ENCODE data around the gene CD80.

CD80 gene

GRCh38 chr3:119527714-119528113 is 31.7 kb downstream of the CD80 start:
- no peak for TF ChIP-seq CTCF (IDR thresholded peaks at IDR 0.05; ENCODE audit: extremely low read depth, insufficient read depth, missing control alignments)
- in situ Hi-C loops (cut with MboI; ENCODE audit: low pct_unique_long_range_greater_than_20kb, low sequenced_read_pairs, unreplicated experiment): no loop called here
- no peak for DNase-seq (ENCODE audit: low spot score)

GRCh38 chr3:119524931-119525662 is 34.3 kb downstream of the CD80 start:
- DNase-seq (ENCODE audit: low spot score): no peak
- in situ Hi-C loops (cut with MboI; ENCODE audit: low pct_unique_long_range_greater_than_20kb, low sequenced_read_pairs, unreplicated experiment): no loop called here
- TF ChIP-seq CTCF (IDR thresholded peaks at IDR 0.05; ENCODE audit: extremely low read depth, insufficient read depth, missing control alignments): peak; percentile 54

GRCh38 chr3:119518026-119518425 is 41.4 kb downstream of the CD80 start:
- in situ Hi-C loops (cut with MboI; ENCODE audit: low pct_unique_long_range_greater_than_20kb, low sequenced_read_pairs, unreplicated experiment): no loop called here
- TF ChIP-seq CTCF (IDR thresholded peaks at IDR 0.05; ENCODE audit: extremely low read depth, insufficient read depth, missing control alignments): no peak
- DNase-seq (ENCODE audit: low spot score): no peak

- in situ Hi-C loops (cut with MboI; ENCODE audit: low pct_unique_long_range_greater_than_20kb, low sequenced_read_pairs, unreplicated experiment): no loop called here
- no peak for TF ChIP-seq CTCF (IDR thresholded peaks at IDR 0.05; ENCODE audit: extremely low read depth, insufficient read depth, missing control alignments)
- no peak for DNase-seq (ENCODE audit: low spot score)
Observed at GRCh38 chr3:119517112-119517511, 42.3 kb downstream of the CD80 start.

GRCh38 chr3:119514637-119515036 is 44.8 kb downstream of the CD80 start:
- in situ Hi-C loops (cut with MboI; ENCODE audit: low pct_unique_long_range_greater_than_20kb, low sequenced_read_pairs, unreplicated experiment): no loop called here
- DNase-seq (ENCODE audit: low spot score): no peak
- no peak for TF ChIP-seq CTCF (IDR thresholded peaks at IDR 0.05; ENCODE audit: extremely low read depth, insufficient read depth, missing control alignments)

- in situ Hi-C loops (cut with MboI; ENCODE audit: low pct_unique_long_range_greater_than_20kb, low sequenced_read_pairs, unreplicated experiment): no loop called here
- DNase-seq (ENCODE audit: low spot score): no peak
- TF ChIP-seq CTCF (IDR thresholded peaks at IDR 0.05; ENCODE audit: extremely low read depth, insufficient read depth, missing control alignments): no peak
Observed at GRCh38 chr3:119510690-119511089, 48.7 kb downstream of the CD80 start.
